K562 (cell line): Measurements from ENCODE around the gene COA3.

Experiments used
- CTCF ChIP-seq, 3 experiments: IDR thresholded peaks in 2 of 3; conservative IDR thresholded peaks in 1 of 3; 2 replicates each; pipeline ENCODE4 v1.5.1; 2011 to 2012; ENCODE audit warnings: low read length in 3 of 3, mild to moderate bottlenecking in 3 of 3, control low read depth in 2 of 3, improper control_type of control experiment in 1 of 3, inconsistent platforms in 1 of 3, low read depth in 1 of 3, mixed read lengths in 1 of 3, moderate library complexity in 1 of 3; ENCODE audit not compliant: insufficient read depth in 2 of 3
- MYC ChIP-seq, 2 experiments: fragments of 250-450 bp in 1 of 2; sonication (Bioruptor Pico) in 1 of 2; IDR thresholded peaks; 2 replicates each; pipeline versions ENCODE4 v1.5.1 to v1.6.1; 2012 to 2021; ENCODE audit warnings: low read depth in 2 of 2, borderline replicate concordance in 1 of 2, improper control_type of control experiment in 1 of 2, low read length in 1 of 2, mild to moderate bottlenecking in 1 of 2, moderate library complexity in 1 of 2
- POLR2AphosphoS5 ChIP-seq: IDR thresholded peaks from 2 replicates; pipeline ENCODE4 v1.6.1; 2011; ENCODE audit warnings: mild to moderate bottlenecking, low read depth, low read length, moderate library complexity; ENCODE audit not compliant: control insufficient read depth, insufficient read depth

GRCh38 chr17:42767512-42767911 lies 31.0 kb downstream of the COA3 start:
- TF ChIP-seq POLR2AphosphoS5 (no peak), MYC (IDR thresholded peaks at IDR 0.05; ENCODE audit: low read depth, low read length) (no peak), MYC (CRISPR knock-in tag; IDR thresholded peaks at IDR 0.05; ENCODE audit: borderline replicate concordance, low read depth) (no peak), CTCF (IDR thresholded peaks at IDR 0.05 in 2 of 3, conservative IDR thresholded peaks at IDR 0.05 in 1 of 3; ENCODE audit: insufficient read depth in 2 of 3, low read depth in 1 of 3, low read length in 3 of 3) (no peak)
